Activated CD4-positive, alpha-beta T cell treated with anti-CD3 and anti-CD28 coated beads, Interleukin-2, amount 10 ng/mL, durations not matched to agents 24 days and 14 days (primary cell): ENCODE measurements around the gene CEP152. TPM values are rescaled to one million over a fixed set of nuclear protein-coding genes. Genes with fewer than 3 reads are reported as not detected.
"Not testable (repeated sequence)": the region's sequence is repeated elsewhere in the genome, so short reads cannot be mapped to it uniquely, and the experiment has no call there.

Experiments used
- DNase-seq: peaks from one replicate; pipeline ENCODE4 v3.0.0; 2022
- H3K27ac Mint-ChIP-seq: one replicate; pipeline ENCODE4 v1.8.0; 2022; ENCODE audit warnings: mild to moderate bottlenecking, mixed read lengths
- H3K27me3 Mint-ChIP-seq: one replicate; pipeline ENCODE4 v1.8.0; 2022; ENCODE audit warnings: mixed read lengths
- H3K36me3 Mint-ChIP-seq: one replicate; pipeline ENCODE4 v1.8.0; 2022; ENCODE audit warnings: low read depth, mild to moderate bottlenecking, mixed read lengths
- H3K4me1 Mint-ChIP-seq: one replicate; pipeline ENCODE4 v1.8.0; 2021; ENCODE audit warnings: mixed read lengths
- H3K4me3 Mint-ChIP-seq: one replicate; pipeline ENCODE4 v1.8.0; 2022; ENCODE audit warnings: mild to moderate bottlenecking, moderate library complexity, mixed read lengths
- H3K9me3 Mint-ChIP-seq: one replicate; pipeline ENCODE4 v1.8.0; 2021; ENCODE audit warnings: mixed read lengths
- intact Hi-C: fragments of 100-400 bp; cut with micrococcal nuclease; formaldehyde crosslinking; loops from one replicate; pipeline ENCODE4 v1.15.1; 2023
- total RNA-seq: library from RNA; stranded (reverse); gene quantifications from 2 replicates; pipeline ENCODE4 v1.2.3, GENCODE V29; 2022

CEP152 gene, protein sequence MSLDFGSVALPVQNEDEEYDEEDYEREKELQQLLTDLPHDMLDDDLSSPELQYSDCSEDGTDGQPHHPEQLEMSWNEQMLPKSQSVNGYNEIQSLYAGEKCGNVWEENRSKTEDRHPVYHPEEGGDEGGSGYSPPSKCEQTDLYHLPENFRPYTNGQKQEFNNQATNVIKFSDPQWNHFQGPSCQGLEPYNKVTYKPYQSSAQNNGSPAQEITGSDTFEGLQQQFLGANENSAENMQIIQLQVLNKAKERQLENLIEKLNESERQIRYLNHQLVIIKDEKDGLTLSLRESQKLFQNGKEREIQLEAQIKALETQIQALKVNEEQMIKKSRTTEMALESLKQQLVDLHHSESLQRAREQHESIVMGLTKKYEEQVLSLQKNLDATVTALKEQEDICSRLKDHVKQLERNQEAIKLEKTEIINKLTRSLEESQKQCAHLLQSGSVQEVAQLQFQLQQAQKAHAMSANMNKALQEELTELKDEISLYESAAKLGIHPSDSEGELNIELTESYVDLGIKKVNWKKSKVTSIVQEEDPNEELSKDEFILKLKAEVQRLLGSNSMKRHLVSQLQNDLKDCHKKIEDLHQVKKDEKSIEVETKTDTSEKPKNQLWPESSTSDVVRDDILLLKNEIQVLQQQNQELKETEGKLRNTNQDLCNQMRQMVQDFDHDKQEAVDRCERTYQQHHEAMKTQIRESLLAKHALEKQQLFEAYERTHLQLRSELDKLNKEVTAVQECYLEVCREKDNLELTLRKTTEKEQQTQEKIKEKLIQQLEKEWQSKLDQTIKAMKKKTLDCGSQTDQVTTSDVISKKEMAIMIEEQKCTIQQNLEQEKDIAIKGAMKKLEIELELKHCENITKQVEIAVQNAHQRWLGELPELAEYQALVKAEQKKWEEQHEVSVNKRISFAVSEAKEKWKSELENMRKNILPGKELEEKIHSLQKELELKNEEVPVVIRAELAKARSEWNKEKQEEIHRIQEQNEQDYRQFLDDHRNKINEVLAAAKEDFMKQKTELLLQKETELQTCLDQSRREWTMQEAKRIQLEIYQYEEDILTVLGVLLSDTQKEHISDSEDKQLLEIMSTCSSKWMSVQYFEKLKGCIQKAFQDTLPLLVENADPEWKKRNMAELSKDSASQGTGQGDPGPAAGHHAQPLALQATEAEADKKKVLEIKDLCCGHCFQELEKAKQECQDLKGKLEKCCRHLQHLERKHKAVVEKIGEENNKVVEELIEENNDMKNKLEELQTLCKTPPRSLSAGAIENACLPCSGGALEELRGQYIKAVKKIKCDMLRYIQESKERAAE (N-terminal part only)
- total RNA-seq, result 32.0 and 32.2 TPM in 2 replicates

DNA sequence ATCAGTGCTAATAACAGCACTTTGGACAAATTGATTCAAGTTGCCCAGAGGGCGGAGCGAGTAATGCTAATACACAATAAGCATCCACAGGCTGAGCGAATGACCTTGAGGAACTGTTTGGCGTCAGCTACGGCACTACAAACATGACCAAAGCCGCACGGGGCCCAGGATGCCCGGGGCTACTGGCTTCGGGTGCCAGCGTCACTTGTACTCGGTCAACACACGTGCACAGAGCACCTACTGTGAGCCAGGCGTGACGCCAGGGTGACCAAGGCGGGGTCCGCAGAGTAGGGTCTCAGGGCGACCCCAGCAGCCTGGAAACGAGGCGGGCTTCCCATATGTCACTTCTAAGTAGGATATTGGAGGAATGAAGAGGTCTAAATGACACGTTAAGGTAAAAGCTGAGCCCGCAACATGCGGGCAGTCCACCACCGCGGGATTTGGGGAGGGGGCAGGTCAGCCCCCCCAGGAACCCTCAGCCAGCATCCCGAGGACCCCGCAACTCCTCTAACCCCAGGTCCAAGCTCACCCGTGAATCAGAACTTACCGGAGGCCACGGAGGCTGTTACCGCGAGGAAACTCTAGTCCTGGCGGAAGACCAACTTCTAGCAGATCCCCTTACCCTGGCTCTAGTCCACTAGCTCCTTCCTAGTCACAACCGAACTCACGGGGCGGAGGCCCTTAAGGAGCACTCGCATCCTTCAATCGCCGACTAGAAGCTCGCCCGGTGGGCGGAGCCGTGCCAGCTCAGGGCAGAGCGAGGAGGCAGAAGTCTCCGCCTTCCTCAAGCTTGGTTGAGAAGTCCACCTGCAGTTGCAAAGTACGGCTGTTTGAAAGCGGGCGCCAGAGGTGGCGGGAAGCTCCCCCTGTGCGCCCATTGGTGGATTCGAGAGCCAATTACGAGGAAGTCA, at the start of gene CEP152:
Gene CEP152, minus strand, starts transcription at position 656 of the 911 bp plus-strand sequence. CDS start 5,420 bp downstream, outside the sequence.
- H3K36me3 Mint-ChIP-seq, result peaks cover 5% of the 10 kb centered on the region
- H3K4me3 Mint-ChIP-seq, result peak within 1 kb of the TSS; percentile 96
- intact Hi-C loops, result loop anchor here (1.0 to 2.0 kb wide), 5 partner anchors 68 to 810 kb away; partner anchors contain the start of genes COPS2, DUT, EID1 and FAM227B
- H3K9me3 Mint-ChIP-seq, result no peaks in the 10 kb centered on the region
- peak within 1 kb of the TSS; percentile 96 for H3K27ac Mint-ChIP-seq
- peaks cover 35% of the 10 kb centered on the region for H3K4me1 Mint-ChIP-seq
- peaks cover 17% of the 10 kb centered on the region for H3K27me3 Mint-ChIP-seq
- DNase-seq, result peak; percentile 99

GRCh38 chr15:48859426-48859825, 48.6 kb upstream of the CEP152 start:
- H3K4me3 Mint-ChIP-seq, result no peak overlapping the region
- H3K9me3 Mint-ChIP-seq, result no peaks in the 10 kb centered on the region
- H3K4me1 Mint-ChIP-seq, result peaks cover 14% of the 10 kb centered on the region
- H3K36me3 Mint-ChIP-seq, result peaks cover 5% of the 10 kb centered on the region
- intact Hi-C loops, result no loop called here
- peaks cover 6% of the 10 kb centered on the region for H3K27me3 Mint-ChIP-seq
- H3K27ac Mint-ChIP-seq, result no peak overlapping the region
- no peak for DNase-seq

DNA sequence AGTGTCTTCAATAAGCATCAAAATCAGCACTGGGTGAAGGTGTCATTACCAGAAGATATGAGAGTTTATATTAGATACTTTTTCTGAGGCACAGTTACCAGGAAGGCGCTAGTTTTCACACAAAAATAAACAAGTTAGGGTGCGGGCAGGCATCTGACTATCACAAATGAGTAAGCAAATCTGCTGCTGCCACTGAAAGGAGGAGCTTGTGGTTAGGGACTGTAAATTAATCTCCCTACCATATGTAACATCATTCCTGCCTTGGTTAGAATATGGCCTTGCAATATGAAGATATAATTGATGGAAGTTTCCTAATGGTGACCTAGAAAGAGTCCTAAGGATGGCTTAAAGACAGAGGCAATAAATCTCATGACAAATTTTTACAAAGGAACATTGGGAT, 47.5 kb upstream of the CEP152 start:
- DNase-seq, result no peak
- intact Hi-C loops, result no loop called here
- H3K36me3 Mint-ChIP-seq, result peaks cover 5% of the 10 kb centered on the region
- H3K27me3 Mint-ChIP-seq, result peaks cover 11% of the 10 kb centered on the region
- no peak overlapping the region for H3K4me3 Mint-ChIP-seq
- H3K4me1 Mint-ChIP-seq, result peaks cover 14% of the 10 kb centered on the region
- no peak overlapping the region for H3K27ac Mint-ChIP-seq
- no peaks in the 10 kb centered on the region for H3K9me3 Mint-ChIP-seq

- H3K27ac Mint-ChIP-seq, result no peak overlapping the region
These were observed 46.1 kb upstream of the CEP152 start for GRCh38 chr15:48856942-48857341.

GRCh38 chr15:48855501-48856440, 44.9 kb upstream of the CEP152 start:
- peaks cover 5% of the 10 kb centered on the region for H3K36me3 Mint-ChIP-seq
- no peak overlapping the region for H3K27ac Mint-ChIP-seq
- H3K4me3 Mint-ChIP-seq, result no peak overlapping the region
- no peaks in the 10 kb centered on the region for H3K9me3 Mint-ChIP-seq
- intact Hi-C loops, result no loop called here
- H3K27me3 Mint-ChIP-seq, result peaks cover 11% of the 10 kb centered on the region
- H3K4me1 Mint-ChIP-seq, result peaks cover 6% of the 10 kb centered on the region
- no peak for DNase-seq

More at GRCh38 chr15:48856942-48857341, 46.1 kb upstream of the CEP152 start:
- H3K9me3 Mint-ChIP-seq, result no peaks in the 10 kb centered on the region
- DNase-seq, result no peak
- intact Hi-C loops, result no loop called here
- H3K27me3 Mint-ChIP-seq, result peaks cover 11% of the 10 kb centered on the region
- peaks cover 7% of the 10 kb centered on the region for H3K4me1 Mint-ChIP-seq
- H3K36me3 Mint-ChIP-seq, result peaks cover 5% of the 10 kb centered on the region
- no peak overlapping the region for H3K4me3 Mint-ChIP-seq

DNA sequence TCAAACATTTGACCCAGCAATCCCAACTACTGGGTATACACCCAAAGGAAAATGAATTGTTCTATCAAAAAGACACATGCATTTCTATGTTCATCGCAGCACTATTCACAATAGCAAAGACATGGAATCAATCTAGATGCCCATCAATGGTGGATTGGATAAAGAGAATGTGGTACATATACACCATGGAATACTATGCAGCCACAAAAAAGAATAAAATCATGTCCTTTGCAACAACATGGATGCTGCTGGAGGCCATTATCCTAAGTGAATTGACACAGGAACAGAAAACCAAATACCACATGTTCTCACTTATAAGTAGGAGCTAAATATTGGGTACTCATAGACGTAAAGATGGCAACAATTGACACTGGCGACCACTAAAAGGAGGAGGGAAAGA, 43.6 kb upstream of the CEP152 start:
- H3K4me1 Mint-ChIP-seq, intact Hi-C loops: not testable (repeated sequence)

DNA sequence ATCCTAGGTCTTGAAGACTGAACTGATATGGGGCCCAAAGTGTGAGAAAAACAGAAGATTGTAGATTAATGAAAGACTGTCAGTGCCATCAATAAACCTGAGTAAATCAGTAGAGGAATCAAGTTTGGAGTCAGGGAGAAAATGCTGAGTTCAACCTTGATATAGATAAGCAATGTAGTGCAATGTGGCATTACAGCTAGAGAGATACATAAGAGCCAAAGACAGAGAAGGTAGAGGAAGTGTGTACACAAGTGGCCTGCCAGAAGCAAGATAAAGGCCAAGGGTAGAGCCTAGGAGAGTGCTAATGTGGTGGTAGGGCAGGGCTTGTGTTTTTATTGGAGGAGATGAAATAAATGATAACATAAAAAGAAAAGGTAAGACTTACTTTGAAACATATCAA, 41.1 kb upstream of the CEP152 start:
- intact Hi-C loops, result no loop called here

More for the DNA sequence above, 43.6 kb upstream of the CEP152 start:
- not testable (repeated sequence) for H3K36me3 Mint-ChIP-seq, H3K27ac Mint-ChIP-seq, H3K4me3 Mint-ChIP-seq, DNase-seq, H3K9me3 Mint-ChIP-seq, H3K27me3 Mint-ChIP-seq

DNA sequence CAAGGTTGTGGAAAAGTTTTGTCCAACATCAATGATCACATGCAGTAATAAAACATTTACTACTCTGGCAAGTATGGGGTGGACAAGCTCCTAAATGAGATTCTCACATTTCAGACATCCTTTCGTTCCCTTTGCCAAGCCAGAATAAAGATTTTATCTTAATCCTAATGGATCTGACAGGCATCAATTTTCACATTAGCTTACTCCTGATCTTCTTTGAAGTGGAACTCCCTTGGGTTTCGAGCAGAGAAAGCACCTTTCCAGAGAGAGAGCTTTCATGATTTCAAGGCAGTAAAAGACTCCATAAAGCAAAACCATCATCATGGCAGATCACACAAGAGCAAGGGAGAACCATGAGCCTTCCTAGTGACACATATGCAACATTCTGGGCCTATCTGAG, 39.8 kb upstream of the CEP152 start:
- no peak overlapping the region for H3K27ac Mint-ChIP-seq
- intact Hi-C loops, result no loop called here
- no peaks in the 10 kb centered on the region for H3K4me1 Mint-ChIP-seq

More for the DNA sequence above, 41.1 kb upstream of the CEP152 start:
- no peak for DNase-seq
- Mint-ChIP-seq H3K27ac (no peak overlapping the region), H3K9me3 (no peaks in the 10 kb centered on the region), H3K4me1 (no peaks in the 10 kb centered on the region), H3K36me3 (peaks cover 7% of the 10 kb centered on the region), H3K27me3 (peaks cover 9% of the 10 kb centered on the region), H3K4me3 (no peak overlapping the region)

DNA sequence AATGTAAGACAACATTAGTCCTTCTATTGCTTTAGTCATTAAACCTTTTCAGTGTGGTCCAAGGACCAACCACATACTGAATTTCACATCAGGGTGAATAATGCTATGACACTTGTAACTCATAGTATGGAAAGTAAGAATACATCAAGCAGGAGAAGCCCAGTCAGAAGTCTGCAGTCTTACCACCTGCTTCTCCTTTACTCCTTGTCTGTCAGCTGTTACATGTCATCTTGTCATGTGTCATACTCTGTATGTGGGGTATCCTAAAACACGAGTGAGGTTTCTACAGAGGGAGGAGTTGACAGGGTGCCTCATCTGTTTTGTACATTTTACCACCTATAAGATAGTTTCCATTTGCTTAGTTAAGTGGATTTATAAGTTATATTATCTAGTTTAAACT, 34.3 kb upstream of the CEP152 start:
- Mint-ChIP-seq H3K27me3 (peaks cover 1% of the 10 kb centered on the region), H3K4me3 (no peak overlapping the region), H3K4me1 (no peaks in the 10 kb centered on the region), H3K36me3 (peaks cover 2% of the 10 kb centered on the region), H3K27ac (no peak overlapping the region), H3K9me3 (no peaks in the 10 kb centered on the region)
- intact Hi-C loops, result no loop called here
- no peak for DNase-seq

More for the DNA sequence above, 39.8 kb upstream of the CEP152 start:
- no peak for DNase-seq
- no peak overlapping the region for H3K4me3 Mint-ChIP-seq
- H3K27me3 Mint-ChIP-seq, result peaks cover 8% of the 10 kb centered on the region
- H3K9me3 Mint-ChIP-seq, result no peaks in the 10 kb centered on the region
- peaks cover 7% of the 10 kb centered on the region for H3K36me3 Mint-ChIP-seq

DNA sequence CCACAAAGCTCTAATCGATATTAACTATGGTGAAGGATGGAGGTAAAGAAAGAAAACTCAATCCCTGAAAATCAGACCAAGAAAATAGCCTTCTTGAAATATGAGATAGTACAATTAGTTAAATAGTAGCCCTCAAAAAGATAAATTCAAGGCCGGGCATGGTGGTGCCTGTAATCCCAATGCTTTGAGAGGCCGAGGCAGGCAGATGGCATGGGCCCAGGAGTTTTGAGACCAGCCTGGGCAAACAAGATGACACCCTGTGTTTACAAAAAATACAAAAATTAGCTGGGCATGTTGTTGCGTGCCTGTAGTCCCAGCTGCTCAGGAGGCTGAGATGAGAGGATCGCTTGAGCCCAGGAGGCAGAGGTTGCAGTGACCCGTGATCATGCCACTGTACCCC, 31.6 kb upstream of the CEP152 start:
- Mint-ChIP-seq H3K27ac (no peak overlapping the region), H3K4me1 (no peaks in the 10 kb centered on the region), H3K9me3 (no peaks in the 10 kb centered on the region), H3K27me3 (peaks cover 6% of the 10 kb centered on the region), H3K4me3 (no peak overlapping the region), H3K36me3 (peaks cover 6% of the 10 kb centered on the region)
- intact Hi-C loops, result no loop called here
- DNase-seq, result no peak

GRCh38 chr15:48834756-48835155, 23.9 kb upstream of the CEP152 start:
- Mint-ChIP-seq H3K27ac (no peak overlapping the region), H3K4me1 (no peaks in the 10 kb centered on the region)

More at GRCh38 chr15:48834756-48835155, 23.9 kb upstream of the CEP152 start:
- Mint-ChIP-seq H3K9me3 (peaks cover 11% of the 10 kb centered on the region), H3K27me3 (peaks cover 6% of the 10 kb centered on the region), H3K4me3 (no peak overlapping the region), H3K36me3 (peaks cover 20% of the 10 kb centered on the region)
- intact Hi-C loops, result no loop called here
- DNase-seq, result no peak
